ENCODE data around the gene SIDT1. TPM values are rescaled to one million over a fixed set of nuclear protein-coding genes. Genes with fewer than 3 reads are reported as not detected.

SIDT1 gene
- total RNA-seq, 1 donor from 2014 or later, result not detected

GRCh38 chr3:113545594-113545993 lies 13.2 kb downstream of the SIDT1 start:
- H3K36me3 ChIP-seq (ENCODE audit: insufficient read depth, low read length), result no peaks in the 10 kb centered on the region
- no peak overlapping the region for H3K9ac ChIP-seq (ENCODE audit: low read length)
- H3K27ac ChIP-seq (ENCODE audit: low read depth, low read length), result no peak overlapping the region
- no peak for DNase-seq (ENCODE audit: low read depth)
- Mint-ChIP-seq H3K36me3 (ENCODE audit: low read depth, unreplicated experiment) (no peaks in the 10 kb centered on the region), H3K27me3 (ENCODE audit: low read depth, unreplicated experiment) (no peaks in the 10 kb centered on the region), H3K9me3 (ENCODE audit: unreplicated experiment) (no peaks in the 10 kb centered on the region), H3K4me3 (ENCODE audit: unreplicated experiment) (no peak overlapping the region), H3K27ac (ENCODE audit: unreplicated experiment) (no peak overlapping the region), H3K4me1 (ENCODE audit: low read depth, unreplicated experiment) (no peaks in the 10 kb centered on the region)
- no peak for TF ChIP-seq EZH2 (IDR thresholded peaks at IDR 0.05; ENCODE audit: insufficient read depth, low read length)
- TF ChIP-seq, protein P1, sequence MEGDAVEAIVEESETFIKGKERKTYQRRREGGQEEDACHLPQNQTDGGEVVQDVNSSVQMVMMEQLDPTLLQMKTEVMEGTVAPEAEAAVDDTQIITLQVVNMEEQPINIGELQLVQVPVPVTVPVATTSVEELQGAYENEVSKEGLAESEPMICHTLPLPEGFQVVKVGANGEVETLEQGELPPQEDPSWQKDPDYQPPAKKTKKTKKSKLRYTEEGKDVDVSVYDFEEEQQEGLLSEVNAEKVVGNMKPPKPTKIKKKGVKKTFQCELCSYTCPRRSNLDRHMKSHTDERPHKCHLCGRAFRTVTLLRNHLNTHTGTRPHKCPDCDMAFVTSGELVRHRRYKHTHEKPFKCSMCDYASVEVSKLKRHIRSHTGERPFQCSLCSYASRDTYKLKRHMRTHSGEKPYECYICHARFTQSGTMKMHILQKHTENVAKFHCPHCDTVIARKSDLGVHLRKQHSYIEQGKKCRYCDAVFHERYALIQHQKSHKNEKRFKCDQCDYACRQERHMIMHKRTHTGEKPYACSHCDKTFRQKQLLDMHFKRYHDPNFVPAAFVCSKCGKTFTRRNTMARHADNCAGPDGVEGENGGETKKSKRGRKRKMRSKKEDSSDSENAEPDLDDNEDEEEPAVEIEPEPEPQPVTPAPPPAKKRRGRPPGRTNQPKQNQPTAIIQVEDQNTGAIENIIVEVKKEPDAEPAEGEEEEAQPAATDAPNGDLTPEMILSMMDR (IDR thresholded peaks at IDR 0.05; ENCODE audit: insufficient read depth, low read depth, low read length), result no peak
- no peak for FAIRE-seq
- H3K4me3 ChIP-seq (ENCODE audit: insufficient read depth, low read depth, low read length), result no peak overlapping the region
- H3K79me2 ChIP-seq (ENCODE audit: insufficient read depth, low read length), result no peaks in the 10 kb centered on the region
- H4K20me1 ChIP-seq (ENCODE audit: insufficient read depth, low read length), result no peaks in the 10 kb centered on the region
- H3K27me3 ChIP-seq (ENCODE audit: insufficient read depth, low read length), result peaks cover 5% of the 10 kb centered on the region
- no peaks in the 10 kb centered on the region for H3K9me3 ChIP-seq (ENCODE audit: insufficient read depth, low read depth, low read length)
- no peak overlapping the region for H3K4me2 ChIP-seq (ENCODE audit: low read length)
- no peaks in the 10 kb centered on the region for H3K4me1 ChIP-seq (ENCODE audit: insufficient read depth, low read length)
- H2AFZ ChIP-seq (ENCODE audit: low read depth, low read length), result no peak overlapping the region

DNA sequence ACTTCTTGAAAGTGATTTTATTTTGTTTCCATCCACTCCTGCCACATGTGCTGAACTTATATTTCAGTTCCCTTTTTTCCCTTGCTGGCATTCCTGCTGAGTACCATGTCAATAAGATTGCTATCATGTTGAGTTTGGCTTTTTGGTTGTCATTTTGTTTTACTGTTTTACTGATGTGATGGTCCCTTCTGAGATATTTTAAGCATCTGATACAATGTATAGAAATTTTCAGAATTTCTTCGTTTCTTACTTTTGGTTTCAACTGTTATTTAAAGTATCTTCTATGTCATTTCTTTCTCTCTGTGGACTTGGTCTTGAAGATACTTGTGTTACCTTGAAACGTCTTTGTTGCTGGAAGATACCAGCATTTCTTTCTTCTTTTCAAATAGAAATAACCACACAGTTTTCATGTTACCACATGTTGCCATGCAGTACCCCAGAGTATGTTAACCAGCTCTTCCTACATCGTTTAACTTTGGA lies 14.1 kb downstream of the SIDT1 start:
- H3K27me3 ChIP-seq (ENCODE audit: insufficient read depth, low read length), result peaks cover 5% of the 10 kb centered on the region
- H3K4me1 ChIP-seq (ENCODE audit: insufficient read depth, low read length), result no peaks in the 10 kb centered on the region
- no peak for TF ChIP-seq EZH2 (IDR thresholded peaks at IDR 0.05; ENCODE audit: insufficient read depth, low read length)
- TF ChIP-seq, protein P1 (IDR thresholded peaks at IDR 0.05; ENCODE audit: insufficient read depth, low read depth, low read length), result no peak
- H2AFZ ChIP-seq (ENCODE audit: low read depth, low read length), result no peak overlapping the region
- H3K4me2 ChIP-seq (ENCODE audit: low read length), result no peak overlapping the region
- no peaks in the 10 kb centered on the region for H3K9me3 Mint-ChIP-seq (ENCODE audit: unreplicated experiment)
- no peaks in the 10 kb centered on the region for H3K36me3 Mint-ChIP-seq (ENCODE audit: low read depth, unreplicated experiment)
- H3K27ac ChIP-seq (ENCODE audit: low read depth, low read length), result no peak overlapping the region
- no peak overlapping the region for H3K27ac Mint-ChIP-seq (ENCODE audit: unreplicated experiment)
- H3K36me3 ChIP-seq (ENCODE audit: insufficient read depth, low read length), result no peaks in the 10 kb centered on the region
- no peak for DNase-seq (ENCODE audit: low read depth)
- H3K27me3 Mint-ChIP-seq (ENCODE audit: low read depth, unreplicated experiment), result no peaks in the 10 kb centered on the region
- no peaks in the 10 kb centered on the region for H4K20me1 ChIP-seq (ENCODE audit: insufficient read depth, low read length)
- no peaks in the 10 kb centered on the region for H3K4me1 Mint-ChIP-seq (ENCODE audit: low read depth, unreplicated experiment)
- H3K4me3 ChIP-seq (ENCODE audit: insufficient read depth, low read depth, low read length), result no peak overlapping the region
- H3K9me3 ChIP-seq (ENCODE audit: insufficient read depth, low read depth, low read length), result no peaks in the 10 kb centered on the region
- no peaks in the 10 kb centered on the region for H3K79me2 ChIP-seq (ENCODE audit: insufficient read depth, low read length)
- no peak overlapping the region for H3K4me3 Mint-ChIP-seq (ENCODE audit: unreplicated experiment)
- FAIRE-seq, result no peak
- no peak overlapping the region for H3K9ac ChIP-seq (ENCODE audit: low read length)

GRCh38 chr3:113548501-113548900 lies 16.1 kb downstream of the SIDT1 start:
- Mint-ChIP-seq H3K27me3 (ENCODE audit: low read depth, unreplicated experiment) (no peaks in the 10 kb centered on the region), H3K9me3 (ENCODE audit: unreplicated experiment) (no peaks in the 10 kb centered on the region), H3K4me1 (ENCODE audit: low read depth, unreplicated experiment) (no peaks in the 10 kb centered on the region), H3K4me3 (ENCODE audit: unreplicated experiment) (no peak overlapping the region), H3K36me3 (ENCODE audit: low read depth, unreplicated experiment) (no peaks in the 10 kb centered on the region), H3K27ac (ENCODE audit: unreplicated experiment) (no peak overlapping the region)
- Histone ChIP-seq H3K9ac (ENCODE audit: low read length) (no peak overlapping the region), H3K9me3 (ENCODE audit: insufficient read depth, low read depth, low read length) (no peaks in the 10 kb centered on the region), H3K27me3 (ENCODE audit: insufficient read depth, low read length) (peaks cover 5% of the 10 kb centered on the region), H3K36me3 (ENCODE audit: insufficient read depth, low read length) (no peaks in the 10 kb centered on the region), H3K27ac (ENCODE audit: low read depth, low read length) (no peak overlapping the region), H4K20me1 (ENCODE audit: insufficient read depth, low read length) (no peaks in the 10 kb centered on the region), H2AFZ (ENCODE audit: low read depth, low read length) (no peak overlapping the region), H3K4me1 (ENCODE audit: insufficient read depth, low read length) (no peaks in the 10 kb centered on the region), H3K4me2 (ENCODE audit: low read length) (no peak overlapping the region), H3K79me2 (ENCODE audit: insufficient read depth, low read length) (no peaks in the 10 kb centered on the region), H3K4me3 (ENCODE audit: insufficient read depth, low read depth, low read length) (no peak overlapping the region)
- no peak for TF ChIP-seq EZH2 (IDR thresholded peaks at IDR 0.05; ENCODE audit: insufficient read depth, low read length)
- TF ChIP-seq, protein P1 (IDR thresholded peaks at IDR 0.05; ENCODE audit: insufficient read depth, low read depth, low read length), result no peak
- FAIRE-seq (no peak), DNase-seq (ENCODE audit: low read depth) (no peak)
